KMS-11 (cell line): Measurements from ENCODE around the gene VPS26A.

Experiments
- H2AFZ ChIP-seq: fragments of 200-600 bp; sonication (generic); 2 replicates; pipeline ENCODE4 v1.6.1; 2016; ENCODE audit warnings: antibody characterized with exemption, mixed run types, low read depth
- H3K27ac ChIP-seq: fragments of 200-600 bp; sonication (generic); 2 replicates; pipeline ENCODE4 v1.6.1; 2016; ENCODE audit warnings: mild to moderate bottlenecking, mixed run types
- H3K27me3 ChIP-seq: fragments of 200-600 bp; sonication (generic); 2 replicates; pipeline ENCODE4 v1.6.1; 2017; ENCODE audit warnings: mild to moderate bottlenecking, low read depth, mixed run types, moderate library complexity; ENCODE audit not compliant: insufficient read depth
- H3K36me3 ChIP-seq: fragments of 200-600 bp; sonication (generic); 2 replicates; pipeline ENCODE4 v1.6.1; 2017; ENCODE audit warnings: mild to moderate bottlenecking, mixed run types; ENCODE audit not compliant: insufficient read depth
- H3K4me1 ChIP-seq: fragments of 200-600 bp; sonication (generic); 2 replicates; pipeline ENCODE4 v1.6.1; 2016; ENCODE audit warnings: mild to moderate bottlenecking, low read depth, mixed run types; ENCODE audit not compliant: poor library complexity, severe bottlenecking
- H3K4me2 ChIP-seq: fragments of 200-600 bp; sonication (generic); 2 replicates; pipeline ENCODE4 v1.7.0; 2016; ENCODE audit warnings: mild to moderate bottlenecking, mixed run types
- H3K4me3 ChIP-seq: fragments of 200-600 bp; sonication (generic); IDR thresholded peaks from 2 replicates; pipeline ENCODE4 v1.6.1; 2017; ENCODE audit warnings: low read depth, low read length, mixed read lengths; ENCODE audit not compliant: insufficient read depth
- H3K79me2 ChIP-seq: fragments of 200-600 bp; sonication (generic); 2 replicates; pipeline ENCODE4 v1.6.1; 2016; ENCODE audit warnings: low read depth, mixed run types; ENCODE audit not compliant: insufficient read depth
- H3K9ac ChIP-seq: fragments of 200-600 bp; sonication (generic); 2 replicates; pipeline ENCODE4 v1.6.1; 2016; ENCODE audit warnings: mild to moderate bottlenecking, mixed run types
- H4K20me1 ChIP-seq: fragments of 200-600 bp; sonication (generic); 2 replicates; pipeline ENCODE4 v1.6.1; 2016; ENCODE audit warnings: mild to moderate bottlenecking, mixed run types; ENCODE audit not compliant: insufficient read depth
- TF ChIP-seq, protein P1 (sequence below): fragments of 200-600 bp; sonication (generic); conservative IDR thresholded peaks from 2 replicates; pipeline ENCODE4 v1.6.1; 2017; ENCODE audit warnings: low read depth, mild to moderate bottlenecking, antibody characterized with exemption, low read length, moderate library complexity, mixed read lengths

Gene VPS26A

GRCh38 chr10:69092959-69093850 lies 30.8 kb upstream of the VPS26A start:
- Histone ChIP-seq H3K4me2 (peak overlapping the region; percentile 63), H3K27me3 (no peaks in the 10 kb centered on the region), H3K27ac (peak overlapping the region; percentile 19; the same call in 1 of the 2 replicates), H3K4me3 (no peak overlapping the region), H2AFZ (no peak overlapping the region), H3K36me3 (peaks cover 2% of the 10 kb centered on the region; the same call in 1 of the 2 replicates), H3K9ac (no peak overlapping the region), H3K79me2 (peaks cover 98% of the 10 kb centered on the region), H4K20me1 (peaks cover 15% of the 10 kb centered on the region), H3K4me1 (peaks cover 47% of the 10 kb centered on the region)
- TF ChIP-seq, protein P1, sequence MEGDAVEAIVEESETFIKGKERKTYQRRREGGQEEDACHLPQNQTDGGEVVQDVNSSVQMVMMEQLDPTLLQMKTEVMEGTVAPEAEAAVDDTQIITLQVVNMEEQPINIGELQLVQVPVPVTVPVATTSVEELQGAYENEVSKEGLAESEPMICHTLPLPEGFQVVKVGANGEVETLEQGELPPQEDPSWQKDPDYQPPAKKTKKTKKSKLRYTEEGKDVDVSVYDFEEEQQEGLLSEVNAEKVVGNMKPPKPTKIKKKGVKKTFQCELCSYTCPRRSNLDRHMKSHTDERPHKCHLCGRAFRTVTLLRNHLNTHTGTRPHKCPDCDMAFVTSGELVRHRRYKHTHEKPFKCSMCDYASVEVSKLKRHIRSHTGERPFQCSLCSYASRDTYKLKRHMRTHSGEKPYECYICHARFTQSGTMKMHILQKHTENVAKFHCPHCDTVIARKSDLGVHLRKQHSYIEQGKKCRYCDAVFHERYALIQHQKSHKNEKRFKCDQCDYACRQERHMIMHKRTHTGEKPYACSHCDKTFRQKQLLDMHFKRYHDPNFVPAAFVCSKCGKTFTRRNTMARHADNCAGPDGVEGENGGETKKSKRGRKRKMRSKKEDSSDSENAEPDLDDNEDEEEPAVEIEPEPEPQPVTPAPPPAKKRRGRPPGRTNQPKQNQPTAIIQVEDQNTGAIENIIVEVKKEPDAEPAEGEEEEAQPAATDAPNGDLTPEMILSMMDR = peak; percentile 82

GRCh38 chr10:69093933-69094332 lies 30.0 kb upstream of the VPS26A start:
- Histone ChIP-seq H2AFZ (no peak overlapping the region), H3K4me1 (peaks cover 47% of the 10 kb centered on the region), H3K9ac (no peak overlapping the region), H3K4me3 (no peak overlapping the region), H4K20me1 (peaks cover 15% of the 10 kb centered on the region), H3K27ac (no peak overlapping the region), H3K36me3 (peaks cover 3% of the 10 kb centered on the region; the same call in 1 of the 2 replicates), H3K79me2 (peaks cover 98% of the 10 kb centered on the region), H3K4me2 (no peak overlapping the region), H3K27me3 (no peaks in the 10 kb centered on the region)
- TF ChIP-seq, protein P1 = no peak

DNA sequence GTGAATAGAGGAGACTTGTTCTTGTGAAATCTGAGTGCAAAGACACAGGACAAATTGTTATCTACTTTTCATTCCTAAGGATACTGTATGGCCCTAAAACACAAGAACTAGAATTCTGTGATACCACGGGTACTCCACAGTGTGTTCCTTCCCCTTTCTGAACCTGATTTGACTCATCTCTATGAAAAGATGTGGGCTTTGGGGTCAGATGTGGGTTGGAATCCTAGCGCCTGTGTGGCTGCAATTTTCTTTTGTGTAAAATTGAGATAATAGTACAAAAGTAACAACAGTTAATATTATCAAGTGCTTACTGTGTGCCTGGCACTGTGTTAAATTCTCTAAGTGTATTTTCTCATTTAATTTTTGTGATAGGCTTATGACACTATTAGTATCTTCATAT lies 27.9 kb upstream of the VPS26A start:
- H3K79me2 ChIP-seq = peaks cover 96% of the 10 kb centered on the region

GRCh38 chr10:69097729-69098128 lies 26.2 kb upstream of the VPS26A start:
- Histone ChIP-seq H4K20me1 (peaks cover 15% of the 10 kb centered on the region), H3K27me3 (no peaks in the 10 kb centered on the region), H3K4me3 (no peak overlapping the region), H3K9ac (no peak overlapping the region), H3K4me1 (peaks cover 30% of the 10 kb centered on the region), H2AFZ (no peak overlapping the region), H3K27ac (no peak overlapping the region), H3K4me2 (no peak overlapping the region), H3K36me3 (peaks cover 3% of the 10 kb centered on the region; the same call in 1 of the 2 replicates), H3K79me2 (peaks cover 96% of the 10 kb centered on the region)
- TF ChIP-seq, protein P1 = no peak

More for the DNA sequence above, 27.9 kb upstream of the VPS26A start:
- H3K4me1 ChIP-seq = peaks cover 46% of the 10 kb centered on the region
- H2AFZ ChIP-seq = no peak overlapping the region
- peaks cover 15% of the 10 kb centered on the region for H4K20me1 ChIP-seq
- no peak overlapping the region for H3K4me2 ChIP-seq
- H3K9ac ChIP-seq = no peak overlapping the region
- no peak overlapping the region for H3K4me3 ChIP-seq
- H3K27ac ChIP-seq = no peak overlapping the region
- TF ChIP-seq, protein P1 = no peak
- H3K36me3 ChIP-seq = peaks cover 3% of the 10 kb centered on the region; the same call in 1 of the 2 replicates
- H3K27me3 ChIP-seq = no peaks in the 10 kb centered on the region
